Limb (tissue), 2 donors: ENCODE data around the gene CLIP3.
"Not testable (repeated sequence)": the region's sequence is repeated elsewhere in the genome, so short reads cannot be mapped to it uniquely, and the experiment has no call there.

Source experiments
- DNase-seq, 2 donors: peaks; one replicate each; pipeline ENCODE4 v3.0.0-alpha.2; 2016; ENCODE audit errors: extremely low spot score in 2 of 2

The CLIP3 gene

GRCh38 chr19:36049080-36049698 is 16.5 kb upstream of the CLIP3 start:
- DNase-seq, result no peak

- no peak for DNase-seq
Measured at GRCh38 chr19:36047835-36048234, 15.2 kb upstream of the CLIP3 start.

- DNase-seq, result no peak
Measured at GRCh38 chr19:36046443-36047050, 13.9 kb upstream of the CLIP3 start.

GRCh38 chr19:36043952-36044351 is 11.3 kb upstream of the CLIP3 start:
- DNase-seq, result no peak

DNA sequence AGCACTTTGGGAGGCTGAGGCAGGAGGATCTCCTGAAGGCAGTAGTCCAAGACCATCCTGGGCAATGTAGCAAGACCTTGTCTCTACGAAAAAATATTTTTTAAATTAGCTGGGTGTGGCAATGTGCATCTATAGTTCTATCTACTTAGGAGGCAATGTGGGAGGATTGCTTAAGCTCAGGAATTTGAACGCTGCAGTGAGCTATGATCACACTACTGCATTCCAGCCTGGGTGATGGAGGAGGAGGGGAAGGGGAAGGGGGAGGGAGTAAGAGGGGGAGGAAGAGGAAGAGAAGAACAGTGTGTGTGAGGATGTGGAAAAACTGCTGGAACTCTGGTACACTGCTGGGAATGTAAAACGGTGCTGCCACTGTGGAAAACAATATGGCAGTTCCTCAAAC is 9.2 kb upstream of the CLIP3 start:
- no peak for DNase-seq

- DNase-seq, result not testable (repeated sequence)
Measured at GRCh38 chr19:36041092-36041491, 8.4 kb upstream of the CLIP3 start.

DNA sequence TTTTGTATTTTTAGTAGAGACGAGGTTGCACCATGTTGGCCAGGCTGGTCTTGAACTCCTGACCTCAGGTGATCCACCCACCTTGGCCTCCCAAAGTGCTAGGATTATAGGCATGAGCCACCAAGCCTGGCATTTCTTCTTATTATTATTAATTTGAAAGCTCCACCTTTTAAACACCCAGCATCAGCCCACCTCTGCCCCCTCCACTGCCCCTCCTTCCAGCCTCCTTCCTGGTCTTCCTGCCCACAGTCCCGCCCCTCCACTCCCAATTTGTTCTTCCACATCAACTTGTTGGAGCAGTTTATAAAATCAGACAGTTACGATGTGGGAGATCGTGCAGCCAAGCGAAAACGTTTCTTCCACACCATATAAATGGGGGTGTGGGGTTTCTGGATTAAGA is 7.8 kb upstream of the CLIP3 start:
- no peak for DNase-seq

DNA sequence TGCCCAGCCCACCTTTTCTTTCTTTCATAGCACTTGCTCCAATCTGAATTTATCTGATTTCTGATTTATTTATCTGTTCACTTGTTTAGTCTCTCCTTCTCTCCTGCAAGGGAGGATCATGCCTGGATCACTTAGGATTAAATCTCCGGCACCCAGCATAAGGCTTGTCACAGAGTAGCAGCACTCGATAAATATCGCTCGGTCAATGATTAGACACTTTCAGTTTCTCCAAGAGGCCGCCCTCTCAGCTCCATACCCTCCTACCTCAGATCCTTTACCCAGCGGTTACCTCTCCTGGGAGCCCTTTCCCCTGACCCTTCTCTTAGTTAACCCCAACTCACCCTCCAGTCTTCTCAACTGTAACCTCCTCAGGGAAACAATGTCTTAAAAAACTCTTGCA is 1.4 kb downstream of the CLIP3 start:
- DNase-seq, result no peak

GRCh38 chr19:36030264-36031148 is 2.2 kb downstream of the CLIP3 start:
- no peak for DNase-seq

DNA sequence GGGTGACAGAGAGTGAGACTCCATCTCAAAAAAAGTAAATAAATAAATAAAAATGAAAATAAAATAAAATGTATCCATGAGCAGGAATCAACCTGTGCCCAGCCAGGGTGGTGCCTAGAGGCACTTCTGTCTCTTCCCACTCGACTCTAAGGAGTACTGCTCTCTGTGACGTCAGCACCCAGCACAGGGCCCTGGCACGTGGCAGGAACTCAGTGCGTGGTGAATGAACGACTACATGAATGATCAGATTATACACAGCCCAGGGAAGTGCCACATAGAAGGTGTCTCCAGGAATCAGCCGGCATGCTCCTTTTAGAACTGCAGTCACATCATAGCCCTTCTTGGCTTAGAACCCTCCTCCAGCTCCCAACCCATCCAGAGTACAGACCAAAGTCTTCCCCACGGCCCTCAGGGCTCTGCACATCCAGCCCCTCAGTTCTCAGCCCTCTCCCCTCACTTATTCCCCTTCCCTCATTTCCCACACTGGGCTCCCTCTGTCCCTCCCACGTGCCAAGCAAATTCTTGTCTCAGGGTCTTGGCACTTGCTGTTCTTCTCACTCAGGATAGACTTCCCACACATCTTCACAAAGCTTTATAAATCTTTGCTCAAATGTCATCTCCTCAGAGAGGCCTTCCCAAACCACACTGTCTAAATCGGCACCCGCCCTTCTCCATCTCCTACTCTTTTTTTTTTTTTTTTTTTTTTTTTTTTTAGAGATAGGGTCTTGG is 4.2 kb downstream of the CLIP3 start:
- DNase-seq, result no peak

GRCh38 chr19:36027696-36028095 is 5.0 kb downstream of the CLIP3 start:
- DNase-seq, result no peak

DNA sequence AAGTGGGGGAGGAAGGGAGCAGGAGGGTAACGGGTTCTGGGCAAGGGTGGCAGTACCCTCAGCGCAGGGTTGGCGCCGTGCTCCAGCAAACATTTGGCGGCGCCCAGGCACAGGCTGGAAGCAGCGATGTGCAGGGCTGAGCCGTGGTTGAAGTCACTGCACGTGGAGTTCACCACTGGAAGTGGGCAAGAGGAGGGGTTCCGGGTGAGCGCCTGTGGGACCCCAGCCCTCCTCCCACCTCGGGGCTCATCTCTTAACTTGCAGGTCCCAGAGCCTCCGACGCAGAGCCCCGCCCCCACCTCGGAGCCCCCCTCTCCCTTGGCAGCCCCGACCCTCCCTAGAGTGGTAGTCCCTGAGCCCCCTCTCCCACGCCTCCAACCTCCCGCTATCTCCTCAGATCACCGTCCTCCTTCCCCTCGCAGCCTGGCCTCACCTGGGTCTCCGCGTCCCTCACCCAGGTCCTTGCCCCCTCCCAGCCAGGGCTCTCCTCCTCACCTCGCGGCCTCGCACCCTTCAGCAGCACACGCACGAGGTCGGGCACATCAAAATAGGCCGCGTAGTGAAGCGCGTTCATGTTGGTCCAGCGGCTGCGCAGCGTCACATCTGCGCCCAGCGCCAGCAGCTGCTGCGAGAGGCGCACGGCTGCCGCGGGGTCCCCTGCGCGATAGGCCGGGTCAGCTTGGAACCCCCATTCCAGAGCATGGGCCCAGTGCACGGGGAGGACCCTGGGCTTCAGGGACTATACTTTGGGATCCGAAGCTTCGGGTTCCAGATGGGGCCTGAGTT is 6.4 kb downstream of the CLIP3 start:
- no peak for DNase-seq

GRCh38 chr19:36025541-36025940 is 7.1 kb downstream of the CLIP3 start:
- no peak for DNase-seq

DNA sequence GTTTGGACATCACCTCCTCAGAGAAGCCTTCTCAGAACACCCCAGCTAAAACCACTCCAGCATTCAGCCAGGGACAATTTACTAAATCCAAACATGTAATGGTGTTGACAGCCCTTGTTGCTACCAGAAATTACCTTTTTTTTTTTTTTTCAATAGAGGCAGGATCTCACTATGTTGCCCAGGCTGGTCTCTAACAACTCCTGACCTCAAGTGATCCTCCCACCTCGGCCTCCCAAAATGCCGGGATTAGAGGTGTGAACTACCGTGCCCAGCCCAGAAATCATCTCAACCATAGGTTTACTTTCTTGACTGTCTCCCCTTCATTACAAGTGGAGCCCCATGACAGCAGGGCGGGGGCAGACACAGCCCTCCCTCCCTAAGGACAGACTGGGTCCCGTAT is 9.2 kb downstream of the CLIP3 start:
- no peak for DNase-seq

- DNase-seq, result no peak
Measured at GRCh38 chr19:36019061-36019670, 13.5 kb downstream of the CLIP3 start.

DNA sequence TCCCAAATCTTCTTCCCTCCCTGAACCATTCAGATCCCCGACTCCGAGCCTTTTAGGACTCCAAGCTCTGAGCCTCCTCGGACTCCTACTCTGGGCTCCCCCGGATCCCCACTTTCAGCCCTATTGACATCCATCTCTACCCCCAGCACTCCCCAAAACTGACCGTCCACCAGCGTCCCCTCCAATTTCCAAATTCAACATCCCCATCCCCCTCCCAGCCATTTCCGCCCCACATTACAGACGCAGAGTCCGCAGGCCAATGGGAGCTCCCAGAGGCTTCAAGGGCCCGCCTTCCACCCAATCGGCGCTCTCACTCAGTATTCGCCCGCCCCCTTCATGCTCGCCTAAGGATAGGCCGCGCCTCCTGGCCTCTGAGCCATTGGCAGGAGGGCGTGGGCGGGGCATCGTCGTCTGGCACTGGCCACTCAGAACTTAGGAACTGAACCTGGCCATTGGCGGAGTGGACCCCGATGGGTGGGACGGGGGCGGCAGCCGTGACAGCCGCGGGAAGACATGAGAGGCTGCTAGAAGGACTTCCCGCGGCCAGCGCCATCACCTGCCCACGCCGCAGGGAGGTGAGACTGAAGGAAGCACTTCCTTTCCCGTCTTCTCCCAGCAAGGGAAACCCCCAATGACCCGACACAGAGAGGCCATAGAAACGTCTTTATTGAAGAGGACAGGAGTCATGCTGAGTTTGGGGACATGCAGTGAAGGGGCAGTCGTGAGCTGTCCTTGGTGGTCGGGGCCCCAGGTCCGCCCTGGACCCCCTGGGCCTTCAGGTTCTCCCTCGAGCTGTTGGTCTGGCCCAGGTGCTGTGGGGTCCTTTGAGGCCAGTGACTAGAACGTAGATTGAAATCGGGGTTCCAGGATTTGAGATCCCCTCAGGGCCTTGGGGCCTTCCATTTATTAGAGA is 18.4 kb downstream of the CLIP3 start, which contains the start of gene ALKBH6:
TSS of gene ALKBH6 (minus strand) at position 202 of the 913 bp plus-strand sequence. CDS start 816 bp downstream, outside the sequence.
- peak; percentile 99 to 100 for DNase-seq

- no peak for DNase-seq
Measured at GRCh38 chr19:36013280-36014011, 19.2 kb downstream of the CLIP3 start.

DNA sequence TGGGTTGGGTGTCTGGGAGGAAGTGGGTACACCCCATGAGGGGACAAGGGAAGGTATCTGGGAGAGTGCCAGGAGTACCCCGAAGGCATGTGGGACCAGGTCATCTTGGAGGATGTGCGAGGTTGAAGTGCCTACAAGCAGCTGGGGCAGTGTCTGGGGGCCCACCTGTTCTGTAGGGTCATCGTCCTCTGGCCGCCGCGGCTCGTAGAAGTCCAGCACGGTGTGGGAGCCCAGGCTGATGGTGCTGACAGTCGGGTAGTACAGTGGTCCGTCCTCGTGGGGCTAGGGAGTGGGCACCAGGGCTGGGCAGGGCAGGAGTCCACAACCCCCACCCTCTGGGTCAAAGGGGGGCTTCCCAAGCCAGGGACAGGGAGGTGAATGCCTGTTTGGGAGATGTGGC is 22.3 kb downstream of the CLIP3 start:
- no peak for DNase-seq
